Smooth muscle cell of the brain vasculature (primary cell): ENCODE data around the gene ANO1.
"Not testable (repeated sequence)": the region's sequence is repeated elsewhere in the genome, so short reads cannot be mapped to it uniquely, and the experiment has no call there.

Source experiments
- DNase-seq: peaks from one replicate; pipeline ENCODE4 v3.0.0-alpha.2; 2012; ENCODE audit warnings: low read depth, low spot score

The ANO1 gene

DNA sequence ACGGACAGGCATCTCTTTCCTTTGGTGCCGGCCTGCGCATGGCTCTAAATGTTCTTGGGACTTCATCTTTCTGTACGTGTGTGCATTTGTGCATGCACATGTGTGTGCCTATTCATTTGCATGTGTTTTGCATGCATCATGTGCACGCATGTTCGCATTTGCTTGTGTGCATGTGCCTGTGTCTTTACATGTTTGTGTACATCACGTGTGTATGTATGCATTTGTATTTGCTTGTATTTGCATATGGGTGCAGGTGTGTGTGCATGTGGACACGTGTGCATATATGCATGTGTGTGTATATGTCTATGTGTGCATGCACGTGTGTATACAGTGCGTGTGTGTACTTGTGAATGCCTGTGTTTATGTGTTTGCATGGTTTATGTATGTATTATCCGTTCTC lies 111.5 kb downstream of the ANO1 start:
- no peak for DNase-seq

- DNase-seq: no peak
Measured at GRCh38 chr11:70191495-70192140, 113.5 kb downstream of the ANO1 start.

- no peak for DNase-seq
Measured at GRCh38 chr11:70192666-70193410, 114.7 kb downstream of the ANO1 start.

GRCh38 chr11:70193411-70194292 lies 115.5 kb downstream of the ANO1 start:
- no peak for DNase-seq

DNA sequence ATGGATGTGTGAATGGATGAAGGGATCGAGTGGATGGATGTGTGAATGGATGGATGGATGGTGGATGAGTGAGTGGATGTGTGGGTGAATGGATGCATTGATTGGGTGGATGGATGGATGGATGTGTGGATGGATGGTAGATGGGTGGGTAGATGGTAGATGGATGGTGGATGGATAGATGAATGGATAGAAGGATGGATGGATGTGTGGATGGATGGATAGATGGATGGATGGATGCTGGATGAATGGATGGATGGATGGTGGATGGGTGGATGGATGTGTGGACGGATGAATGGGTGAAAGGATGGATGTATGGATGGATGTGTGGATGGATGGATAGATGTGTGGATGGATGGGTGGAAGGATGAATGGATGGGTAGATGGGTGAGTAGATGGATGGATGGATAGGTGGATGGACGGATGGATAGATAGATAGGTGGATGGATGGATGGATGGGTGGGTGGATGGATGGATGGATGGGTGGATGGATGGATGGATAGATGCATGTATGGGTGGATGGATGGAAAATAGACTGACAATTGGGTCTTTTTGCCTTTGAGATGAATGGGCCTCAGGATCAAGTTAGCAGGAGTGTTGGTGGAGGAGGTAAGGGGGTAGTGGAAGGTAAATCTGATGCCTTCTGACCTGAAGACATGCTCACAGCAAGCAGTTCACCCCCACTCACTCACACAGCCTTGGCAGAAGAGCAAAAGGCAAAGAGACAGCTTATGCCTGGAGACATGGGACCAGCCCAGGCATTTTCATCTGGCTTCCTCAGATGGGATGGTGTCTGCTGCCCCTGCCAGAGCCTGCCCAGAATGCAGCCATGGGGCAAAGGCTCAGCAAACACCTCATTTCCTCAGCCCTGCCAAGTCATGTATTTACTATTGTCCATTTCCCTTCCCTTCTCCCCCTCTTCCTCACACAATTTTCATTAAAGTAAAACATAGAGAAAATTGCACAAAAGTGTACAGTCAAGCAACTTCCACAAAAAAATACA lies 117.0 kb downstream of the ANO1 start:
- no peak for DNase-seq

DNA sequence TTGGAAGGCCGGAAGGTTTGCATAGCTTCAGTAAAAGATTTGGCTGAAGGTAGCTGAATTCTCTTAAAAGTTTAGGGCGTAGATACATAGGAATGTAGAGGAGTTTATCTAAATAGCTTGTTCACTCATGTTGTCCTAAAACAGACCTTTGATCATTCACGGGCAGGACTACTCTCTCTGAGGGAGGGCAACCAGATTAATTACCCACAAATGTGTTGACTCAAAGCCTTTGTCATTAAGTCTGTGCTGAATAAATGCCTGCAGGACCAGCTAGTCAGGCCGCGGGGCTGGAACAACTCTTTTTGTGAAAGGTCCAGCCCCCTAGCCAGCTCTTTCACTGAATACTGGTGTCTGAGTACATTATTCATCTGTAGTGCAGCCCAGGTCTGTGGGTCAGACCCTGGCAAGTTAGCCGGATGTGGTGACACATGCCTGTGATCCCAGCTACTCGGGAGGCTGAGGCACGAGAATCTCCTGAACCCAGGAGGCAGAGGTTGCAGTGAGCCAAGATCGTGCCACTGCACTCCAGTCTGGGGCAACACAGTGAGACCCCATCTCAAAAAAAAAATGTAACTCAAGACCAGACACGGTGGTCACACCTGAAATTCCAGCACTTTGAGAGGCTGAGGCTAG lies 122.2 kb downstream of the ANO1 start:
- no peak for DNase-seq

- not testable (repeated sequence) for DNase-seq
Measured at GRCh38 chr11:70201047-70201446, 122.9 kb downstream of the ANO1 start.

- DNase-seq: no peak
Measured at GRCh38 chr11:70201882-70202861, 124.1 kb downstream of the ANO1 start.

- DNase-seq: peak; percentile 77
Measured at GRCh38 chr11:70202920-70203750, 125.0 kb downstream of the ANO1 start, which contains the start of gene FADD. Gene FADD, plus strand, starts transcription at chr11:70203296. Its CDS starts 164 bp downstream, at chr11:70203460.

DNA sequence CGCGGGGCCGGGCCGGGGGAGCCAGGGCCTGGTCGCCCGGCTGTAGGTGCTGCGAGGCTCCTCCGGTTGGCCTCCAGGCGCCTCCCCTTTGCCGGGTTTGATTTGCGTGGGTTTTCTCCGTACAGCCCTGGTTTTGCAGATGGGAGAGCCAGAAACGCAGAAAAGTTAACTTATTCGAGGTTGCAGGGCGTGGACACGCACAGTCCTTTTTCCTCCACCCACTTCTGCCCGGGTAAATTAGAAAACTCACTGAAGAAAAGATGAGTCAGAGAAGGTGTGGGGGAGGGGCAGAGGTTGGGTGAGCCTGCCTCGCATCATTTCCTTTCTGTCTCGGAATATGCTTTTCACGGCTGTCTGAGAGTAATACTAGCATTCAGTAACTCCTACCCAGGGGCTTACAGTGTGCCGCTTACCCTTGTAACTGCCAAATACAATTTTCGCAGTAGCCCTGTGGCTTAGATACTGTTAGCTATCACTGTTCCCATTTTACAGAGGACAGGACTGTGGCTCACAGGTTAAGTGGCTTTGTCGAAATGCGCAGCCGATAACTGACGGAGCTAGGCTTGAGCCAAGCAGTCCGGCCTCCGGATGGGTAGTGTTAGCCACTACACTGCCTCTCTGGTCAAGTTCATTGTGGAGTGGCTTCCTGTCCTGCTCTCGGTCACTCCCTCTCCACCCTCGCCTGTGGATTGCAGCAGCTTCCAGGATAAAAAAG lies 125.8 kb downstream of the ANO1 start:
- no peak for DNase-seq

GRCh38 chr11:70204466-70204799 lies 126.3 kb downstream of the ANO1 start:
- DNase-seq: no peak

GRCh38 chr11:70205049-70205725 lies 127.1 kb downstream of the ANO1 start:
- no peak for DNase-seq

- DNase-seq: no peak
Measured at GRCh38 chr11:70205766-70206165, 127.6 kb downstream of the ANO1 start.

- DNase-seq: no peak
Measured at GRCh38 chr11:70206226-70206981, 128.3 kb downstream of the ANO1 start.

DNA sequence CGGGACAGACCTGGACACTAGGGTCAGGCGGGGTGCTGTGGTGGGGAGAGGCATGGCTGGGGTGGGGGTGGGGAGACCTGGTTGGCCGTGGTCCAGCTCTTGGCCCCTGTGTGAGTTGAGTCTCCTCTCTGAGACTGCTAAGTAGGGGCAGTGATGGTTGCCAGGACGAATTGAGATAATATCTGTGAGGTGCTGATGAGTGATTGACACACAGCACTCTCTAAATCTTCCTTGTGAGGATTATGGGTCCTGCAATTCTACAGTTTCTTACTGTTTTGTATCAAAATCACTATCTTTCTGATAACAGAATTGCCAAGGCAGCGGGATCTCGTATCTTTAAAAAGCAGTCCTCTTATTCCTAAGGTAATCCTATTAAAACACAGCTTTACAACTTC lies 128.9 kb downstream of the ANO1 start:
- DNase-seq: no peak

- no peak for DNase-seq
Measured at GRCh38 chr11:70207531-70208131, 129.5 kb downstream of the ANO1 start.
